ENCODE measurements around the gene MDK.

MDK gene

DNA sequence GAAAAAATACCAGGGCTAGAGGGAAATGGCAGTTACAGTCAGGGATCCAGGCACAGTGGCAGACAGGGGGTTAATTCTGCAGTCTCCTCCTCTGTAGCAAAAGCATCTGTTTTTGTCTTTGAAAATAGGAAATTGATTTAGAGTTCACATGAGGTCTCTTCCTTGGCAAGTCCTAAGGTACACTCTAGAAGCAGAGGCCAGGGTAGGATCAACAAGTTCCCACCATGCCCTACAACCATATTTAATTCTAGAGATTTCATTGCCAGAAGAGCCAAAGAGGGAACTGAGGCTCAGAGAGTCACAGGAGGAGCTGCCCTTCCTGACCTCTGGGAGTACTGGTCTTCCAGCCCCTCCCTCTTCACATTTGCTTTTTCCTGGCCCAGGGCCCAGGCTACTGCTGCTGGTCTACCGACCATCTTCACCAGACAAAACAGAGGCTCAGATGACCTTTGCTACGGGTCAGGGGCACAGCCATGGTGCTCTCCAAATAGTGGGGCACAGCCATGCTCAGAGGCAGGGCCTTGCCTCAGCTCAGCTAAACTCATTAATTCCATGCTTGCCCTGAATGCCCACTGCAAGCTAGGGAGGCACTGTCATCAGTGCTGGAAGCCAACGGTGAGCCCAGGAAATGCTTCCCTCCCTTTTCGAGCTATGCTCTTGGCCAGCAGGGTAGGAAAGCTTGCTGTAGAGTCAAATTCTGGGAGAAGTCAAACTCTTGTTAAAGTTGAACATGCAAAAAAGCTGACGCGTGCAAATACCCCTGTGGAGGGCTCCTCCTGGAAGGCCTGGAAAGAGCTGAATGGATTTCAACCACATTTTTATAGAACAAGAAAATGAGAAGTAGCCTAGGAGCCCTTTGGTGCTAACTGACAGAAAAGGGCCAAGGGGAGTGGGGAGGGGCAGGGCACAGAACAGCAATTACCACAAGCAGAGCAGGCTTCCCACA is 21.8 kb downstream of the MDK start:
- DNase-seq (ENCODE audit: low read depth in 2 of 2), result no peak

DNA sequence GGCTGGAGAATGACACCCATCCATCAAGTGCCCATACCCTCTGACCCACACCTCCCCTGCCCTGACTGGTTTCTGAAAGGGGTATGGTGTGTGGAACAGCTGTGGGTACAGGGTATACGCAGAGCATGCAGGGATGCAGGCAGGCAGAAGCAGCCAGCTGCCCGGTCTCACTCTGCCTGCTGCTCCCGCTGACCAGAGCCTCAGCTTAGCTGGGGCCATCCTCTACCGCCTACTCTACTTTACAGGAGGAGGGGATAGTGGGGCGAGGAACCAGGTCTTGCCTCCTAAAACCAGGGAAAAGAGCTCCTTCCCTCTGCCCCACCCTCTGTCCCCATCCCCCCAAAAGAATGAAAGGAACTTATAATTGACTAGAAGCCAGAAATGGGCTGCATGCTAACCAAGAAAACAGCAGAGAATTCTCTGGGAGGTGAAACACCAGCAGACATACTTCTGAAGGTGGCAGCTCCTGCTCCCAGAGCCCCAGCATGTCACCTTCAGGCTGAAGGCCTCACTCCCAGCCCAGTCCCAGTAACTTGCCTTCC is 23.1 kb downstream of the MDK start:
- no peak for DNase-seq (ENCODE audit: low read depth in 2 of 2)

DNA sequence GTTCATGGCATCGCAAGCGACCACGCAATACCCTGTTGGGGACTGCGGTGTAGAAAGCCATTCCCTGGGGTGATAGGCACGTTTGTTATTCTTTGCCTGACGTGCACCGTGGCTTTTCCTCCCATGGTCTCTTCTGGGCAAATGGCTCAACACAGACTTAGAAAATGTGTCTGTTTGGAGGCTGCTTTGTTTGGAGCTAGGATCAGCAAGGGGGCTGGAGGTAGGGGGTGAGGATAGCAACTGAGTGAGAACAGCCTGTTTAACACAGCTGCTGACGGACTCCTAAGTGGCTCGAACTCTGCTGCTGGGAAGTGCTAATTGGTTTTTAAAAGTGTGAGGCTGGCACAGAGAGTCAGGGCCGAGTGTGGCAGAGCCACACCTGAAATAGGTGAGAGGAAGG is 26.2 kb downstream of the MDK start:
- DNase-seq (ENCODE audit: low read depth in 2 of 2), result no peak

DNA sequence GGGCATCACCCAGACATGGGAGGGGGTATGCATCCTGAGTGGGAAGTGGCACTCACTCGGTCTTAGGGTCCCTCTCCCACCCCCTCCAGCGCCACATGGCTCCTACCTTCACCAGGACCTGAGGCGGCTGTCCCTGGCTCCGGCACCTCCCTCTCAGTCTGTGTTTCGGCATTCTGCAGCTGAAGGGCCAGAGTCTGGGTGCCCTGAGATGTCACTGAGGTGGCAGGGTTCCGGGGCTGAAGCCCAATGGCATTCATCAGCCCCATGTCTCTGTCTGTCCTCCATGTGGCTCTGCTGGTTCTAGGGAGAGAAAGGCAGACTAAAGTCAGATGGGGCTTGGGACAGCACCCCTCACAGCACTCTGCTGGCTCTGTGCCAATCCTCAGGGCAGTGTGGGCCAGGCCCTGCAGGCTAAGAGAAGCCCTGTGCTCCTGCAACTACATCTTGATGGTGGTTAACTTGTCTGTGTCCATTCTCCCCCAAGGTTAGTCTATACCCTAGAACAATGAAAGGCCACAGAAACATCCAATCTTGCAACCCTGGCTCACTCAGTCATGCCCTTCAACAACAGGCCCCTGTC is 27.0 kb downstream of the MDK start:
- DNase-seq (ENCODE audit: low read depth in 2 of 2), result no peak

DNA sequence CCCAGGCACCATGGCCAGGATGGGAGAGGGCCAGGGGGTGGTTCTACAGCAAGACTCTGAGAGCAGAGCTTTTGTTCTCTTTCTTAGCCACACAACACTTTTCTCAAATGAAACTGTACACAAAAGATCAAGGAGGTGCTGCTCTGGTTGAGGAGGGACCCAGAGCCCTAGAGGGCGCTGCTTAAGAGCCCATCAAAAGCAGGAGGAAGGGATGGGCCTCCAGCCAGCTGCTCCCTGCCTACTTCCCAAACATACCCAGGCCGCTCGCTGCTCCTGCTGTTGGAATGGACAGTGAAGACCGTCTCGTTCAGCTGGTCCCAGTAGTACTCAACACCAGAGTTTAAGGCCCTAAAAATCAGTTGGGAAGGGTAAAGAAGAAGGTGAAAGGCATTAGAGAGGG is 28.6 kb downstream of the MDK start:
- no peak for DNase-seq (ENCODE audit: low read depth in 2 of 2)

- DNase-seq (ENCODE audit: low read depth in 2 of 2), result no peak
Measured at GRCh38 chr11:46413760-46414465, 32.4 kb downstream of the MDK start.

GRCh38 chr11:46414466-46414796 is 33.0 kb downstream of the MDK start:
- no peak for DNase-seq (ENCODE audit: low read depth in 2 of 2)

DNA sequence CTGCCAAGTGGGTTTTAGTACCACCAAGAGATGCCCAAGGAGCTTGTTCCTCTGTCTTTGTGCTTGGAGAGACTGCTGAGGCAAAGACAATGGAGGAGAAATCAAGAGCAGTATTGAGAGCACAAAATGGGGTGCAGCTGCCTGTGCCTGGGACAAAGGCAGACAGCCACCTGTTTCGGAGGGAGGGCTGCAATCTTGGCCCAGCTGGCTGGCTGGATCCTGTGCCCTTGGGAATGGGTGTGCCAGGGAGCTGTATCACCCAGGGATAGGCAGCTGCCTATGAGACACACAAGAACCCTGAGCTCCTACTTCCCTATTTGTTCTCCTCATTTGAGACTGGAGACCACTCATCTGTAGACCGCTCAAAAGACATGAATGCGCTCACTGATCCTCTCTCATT is 33.4 kb downstream of the MDK start:
- no peak for DNase-seq (ENCODE audit: low read depth in 2 of 2)

GRCh38 chr11:46417711-46418110 is 36.2 kb downstream of the MDK start:
- DNase-seq (ENCODE audit: low read depth in 2 of 2), result no peak

GRCh38 chr11:46418751-46419150 is 37.3 kb downstream of the MDK start:
- no peak for DNase-seq (ENCODE audit: low read depth in 2 of 2)

DNA sequence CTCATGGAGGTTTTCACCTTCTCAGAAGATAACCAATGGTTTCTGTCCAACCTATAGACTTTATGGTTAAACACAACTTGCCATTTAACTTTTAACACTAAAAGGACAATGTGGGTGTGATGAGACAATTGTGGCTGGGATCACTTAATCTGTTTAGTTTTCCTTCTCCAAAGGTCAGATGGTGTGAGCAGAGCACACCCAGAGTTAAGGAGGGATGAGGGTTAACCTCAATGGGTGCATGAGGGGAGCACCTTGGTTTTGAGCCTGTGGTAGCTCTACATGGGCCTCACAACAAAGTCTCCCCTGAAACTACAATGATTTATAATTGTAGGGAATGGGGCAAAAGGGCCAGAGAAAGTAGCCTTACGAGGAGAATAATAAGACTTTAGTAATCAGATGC is 39.0 kb downstream of the MDK start:
- no peak for DNase-seq (ENCODE audit: low read depth in 2 of 2)

GRCh38 chr11:46421257-46421880 is 39.9 kb downstream of the MDK start:
- no peak for DNase-seq (ENCODE audit: low read depth in 2 of 2)

DNA sequence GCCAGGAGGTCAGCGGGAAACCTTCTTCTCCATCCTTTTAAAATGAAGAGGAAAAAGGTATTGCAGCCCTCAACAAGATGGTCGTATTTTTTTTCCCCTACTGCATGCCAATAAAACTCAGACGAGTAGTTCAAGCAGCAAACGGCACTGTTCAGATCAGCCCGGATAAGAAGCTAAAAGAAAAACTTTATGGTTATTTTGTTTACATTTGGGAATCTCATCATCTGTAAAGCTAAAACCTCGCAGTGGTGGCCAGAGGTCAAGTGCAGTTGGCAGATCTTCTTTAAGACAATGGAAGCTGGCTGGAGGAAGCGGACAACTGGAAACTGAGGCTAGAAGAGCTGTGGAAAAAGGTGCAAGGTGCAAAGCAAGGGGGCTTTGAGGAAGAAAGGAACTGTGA is 41.1 kb downstream of the MDK start:
- no peak for DNase-seq (ENCODE audit: low read depth in 2 of 2)

GRCh38 chr11:46426233-46426991 is 44.9 kb downstream of the MDK start:
- no peak for DNase-seq (ENCODE audit: low read depth in 2 of 2)

GRCh38 chr11:46427364-46427763 is 45.9 kb downstream of the MDK start:
- no peak for DNase-seq (ENCODE audit: low read depth in 2 of 2)

- no peak for DNase-seq (ENCODE audit: low read depth in 2 of 2)
Measured at GRCh38 chr11:46429717-46430116, 48.2 kb downstream of the MDK start.

DNA sequence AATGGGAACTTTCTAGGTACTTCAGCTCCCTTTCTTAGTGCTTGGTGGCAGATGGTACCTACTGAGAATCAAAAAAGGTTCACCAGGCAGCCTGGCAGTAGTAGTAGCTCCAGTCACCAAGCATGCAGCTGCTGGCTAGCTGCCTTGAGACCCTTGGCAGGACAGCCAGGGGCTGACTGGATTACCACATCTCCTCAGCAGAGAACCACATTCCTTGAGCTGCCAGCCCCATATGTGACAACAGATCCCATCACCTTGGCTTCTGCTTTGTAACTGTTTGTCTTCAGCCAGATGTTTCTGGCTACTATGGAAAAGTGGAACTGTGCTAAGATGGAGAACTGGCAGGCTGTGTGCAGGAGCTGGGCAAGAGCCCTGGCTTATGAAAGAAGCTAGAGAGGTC is 49.7 kb downstream of the MDK start:
- DNase-seq (ENCODE audit: low read depth in 2 of 2), result no peak
